Activated CD4-positive, alpha-beta T cell treated with anti-CD3 and anti-CD28 coated beads, Interleukin-2, amount 50 U/mL, for 48 hours (primary cell): Measurements from ENCODE around the gene RIPOR2.

Experiments
- DNase-seq, 2 experiments: peaks; one replicate each; pipeline ENCODE4 v3.0.0-alpha.2; 2020

RIPOR2 gene

GRCh38 chr6:24874776-24875533 is 60.8 kb downstream of the RIPOR2 start:
- DNase-seq: no peak

GRCh38 chr6:24874128-24874527 is 61.6 kb downstream of the RIPOR2 start:
- DNase-seq: no peak

- no peak for DNase-seq
These were observed 63.0 kb downstream of the RIPOR2 start for GRCh38 chr6:24872779-24873178.

- DNase-seq: no peak
These were observed 67.0 kb downstream of the RIPOR2 start for GRCh38 chr6:24868765-24869164.

- no peak for DNase-seq
These were observed 68.6 kb downstream of the RIPOR2 start for GRCh38 chr6:24867104-24867703.

- no peak for DNase-seq
These were observed 70.6 kb downstream of the RIPOR2 start for GRCh38 chr6:24865161-24865560.

- no peak for DNase-seq
These were observed 71.4 kb downstream of the RIPOR2 start for GRCh38 chr6:24864343-24864742.

- no peak for DNase-seq
These were observed 73.8 kb downstream of the RIPOR2 start for GRCh38 chr6:24861934-24862333.

GRCh38 chr6:24859608-24860200 is 76.1 kb downstream of the RIPOR2 start:
- DNase-seq: no peak

- DNase-seq: no peak
These were observed 76.6 kb downstream of the RIPOR2 start for GRCh38 chr6:24859132-24859531.

- no peak for DNase-seq
These were observed 77.5 kb downstream of the RIPOR2 start for GRCh38 chr6:24858177-24858653.

GRCh38 chr6:24856901-24857670 is 78.7 kb downstream of the RIPOR2 start:
- peak in 1 of 2 experiments; percentile 29 for DNase-seq

GRCh38 chr6:24856246-24856599 is 79.5 kb downstream of the RIPOR2 start:
- no peak for DNase-seq

- DNase-seq: peak; percentile 49 to 70
These were observed 80.1 kb downstream of the RIPOR2 start for GRCh38 chr6:24855395-24856245.

- DNase-seq: no peak
These were observed 81.6 kb downstream of the RIPOR2 start for GRCh38 chr6:24854077-24854666.

- DNase-seq: no peak
These were observed 84.7 kb downstream of the RIPOR2 start for GRCh38 chr6:24851086-24851485.

GRCh38 chr6:24849713-24850112 is 86.0 kb downstream of the RIPOR2 start:
- DNase-seq: no peak

GRCh38 chr6:24848461-24848860 is 87.3 kb downstream of the RIPOR2 start:
- DNase-seq: no peak

- DNase-seq: no peak
These were observed 88.4 kb downstream of the RIPOR2 start for GRCh38 chr6:24847402-24847801.

GRCh38 chr6:24845578-24845977 is 90.2 kb downstream of the RIPOR2 start:
- no peak for DNase-seq

- no peak for DNase-seq
These were observed 90.9 kb downstream of the RIPOR2 start for GRCh38 chr6:24844903-24845302.

- DNase-seq: no peak
These were observed 91.7 kb downstream of the RIPOR2 start for GRCh38 chr6:24844061-24844460.
